NB4 (cell line): ENCODE measurements around the gene SLC39A2.
A peak's percentile ranks its signal among the peaks of the same experiment; 100 is the strongest.
"Not testable (repeated sequence)": the region's sequence is repeated elsewhere in the genome, so short reads cannot be mapped to it uniquely, and the experiment has no call there.

Experiments
- DNase-seq: peaks from one replicate; pipeline ENCODE4 v3.0.0; 2010; ENCODE audit warnings: low read depth
- H3K4me3 ChIP-seq: one replicate; pipeline ENCODE4 v1.5.1; 2011; ENCODE audit warnings: mild to moderate bottlenecking, low read depth, low read length, moderate library complexity
- CTCF ChIP-seq: IDR thresholded peaks from one replicate; pipeline ENCODE4 v1.5.1; 2012; ENCODE audit warnings: low read depth, low read length
- MYC ChIP-seq: IDR thresholded peaks from 2 replicates; pipeline ENCODE4 v1.6.1; 2011; ENCODE audit warnings: low read depth, low read length
- POLR2A ChIP-seq: IDR thresholded peaks from 2 replicates; pipeline ENCODE4 v1.6.1; 2011; ENCODE audit warnings: mild to moderate bottlenecking; ENCODE audit not compliant: insufficient read length; ENCODE audit errors: extremely low read depth
- TF ChIP-seq, protein P1 (sequence below): IDR thresholded peaks from 2 replicates; pipeline ENCODE4 v1.6.1; 2011; ENCODE audit warnings: low read depth, low read length

The SLC39A2 gene, protein sequence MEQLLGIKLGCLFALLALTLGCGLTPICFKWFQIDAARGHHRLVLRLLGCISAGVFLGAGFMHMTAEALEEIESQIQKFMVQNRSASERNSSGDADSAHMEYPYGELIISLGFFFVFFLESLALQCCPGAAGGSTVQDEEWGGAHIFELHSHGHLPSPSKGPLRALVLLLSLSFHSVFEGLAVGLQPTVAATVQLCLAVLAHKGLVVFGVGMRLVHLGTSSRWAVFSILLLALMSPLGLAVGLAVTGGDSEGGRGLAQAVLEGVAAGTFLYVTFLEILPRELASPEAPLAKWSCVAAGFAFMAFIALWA

GRCh38 chr14:20998674-20999366 is at the start of gene SLC39A2:
SLC39A2 (plus strand) TSS chr14:20999293; CDS start chr14:20999447, 154 bp downstream.
- TF ChIP-seq POLR2A (no peak), CTCF (no peak), MYC (no peak)
- TF ChIP-seq, protein P1, sequence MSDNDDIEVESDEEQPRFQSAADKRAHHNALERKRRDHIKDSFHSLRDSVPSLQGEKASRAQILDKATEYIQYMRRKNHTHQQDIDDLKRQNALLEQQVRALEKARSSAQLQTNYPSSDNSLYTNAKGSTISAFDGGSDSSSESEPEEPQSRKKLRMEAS = no peak
- no peak for DNase-seq
- H3K4me3 ChIP-seq = no peak within 1 kb of the TSS

GRCh38 chr14:20954736-20955537 is 44.2 kb upstream of the SLC39A2 start, which contains the start of gene RNASE2:
RNASE2 (plus strand) TSS chr14:20955487; CDS start chr14:20955772, 285 bp downstream.
- peak; percentile 94 for DNase-seq
- peak; percentile 29 for TF ChIP-seq POLR2A
- H3K4me3 ChIP-seq = peak within 1 kb of the TSS; percentile 84

- DNase-seq = peak; percentile 92
- peak overlapping the region; percentile 84 for H3K4me3 ChIP-seq
These were observed 43.6 kb upstream of the SLC39A2 start for GRCh38 chr14:20955538-20955873.

DNA sequence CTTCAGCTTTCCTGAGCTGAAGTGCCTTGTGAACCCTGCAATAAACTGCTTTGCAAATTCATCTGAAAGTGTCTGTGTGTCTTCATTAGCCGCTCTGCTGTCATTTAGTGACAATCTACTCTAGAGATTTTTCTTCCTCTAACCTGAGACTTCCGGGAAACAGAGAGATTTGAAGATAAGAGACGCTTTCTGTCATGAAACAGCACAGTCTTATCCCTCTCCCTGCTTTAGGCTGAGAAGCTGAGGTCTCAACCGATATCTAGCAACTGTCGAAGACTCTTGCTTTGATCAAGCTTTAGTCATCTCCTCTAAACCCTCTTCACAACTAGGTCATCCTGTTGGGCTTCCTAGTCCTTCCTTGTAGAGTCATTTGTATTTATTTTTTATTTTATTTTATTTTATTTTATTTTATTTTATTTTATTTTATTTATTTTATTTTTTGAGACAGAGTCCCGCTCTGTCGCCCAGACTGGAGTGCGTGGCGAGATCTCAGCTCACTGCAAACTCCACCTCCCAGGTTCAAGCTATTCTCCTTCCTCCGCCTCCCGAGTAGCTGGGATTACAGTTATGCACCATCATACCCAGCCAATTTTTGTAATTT is 42.6 kb upstream of the SLC39A2 start:
- H3K4me3 ChIP-seq = peak overlapping the region; percentile 84
- peak; percentile 55 for DNase-seq
- no peak for TF ChIP-seq POLR2A
- TF ChIP-seq, protein P1 = no peak
- TF ChIP-seq MYC = no peak
- TF ChIP-seq CTCF = no peak

GRCh38 chr14:20958946-20959345 is 40.1 kb upstream of the SLC39A2 start:
- DNase-seq = peak; percentile 77
- not testable (repeated sequence) for H3K4me3 ChIP-seq

DNA sequence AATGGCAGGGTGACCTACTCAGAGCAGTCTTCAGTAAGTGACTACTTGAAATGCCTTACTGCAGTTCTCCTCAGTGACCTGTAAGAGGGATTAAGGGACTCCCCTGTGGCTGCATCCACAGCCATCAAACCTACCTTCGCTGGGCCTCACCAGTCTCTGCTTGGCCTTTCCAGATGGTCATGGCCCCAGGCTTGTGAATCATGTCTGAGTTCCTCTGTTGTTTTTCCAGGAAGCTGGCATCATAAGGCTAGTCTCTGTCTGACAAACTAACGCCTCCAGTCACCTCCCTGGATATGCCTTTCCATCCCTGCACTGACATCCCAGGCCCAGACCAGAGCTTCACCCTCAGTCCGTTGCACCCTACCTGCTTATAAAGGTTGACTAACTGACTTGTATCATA is 29.8 kb upstream of the SLC39A2 start:
- no peak for DNase-seq
- TF ChIP-seq, protein P1 = no peak
- TF ChIP-seq POLR2A = no peak
- TF ChIP-seq MYC = no peak
- no peak for TF ChIP-seq CTCF
- H3K4me3 ChIP-seq = no peak overlapping the region

- H3K4me3 ChIP-seq = peak overlapping the region; percentile 74
- no peak for DNase-seq
- TF ChIP-seq MYC = no peak
These were observed 28.5 kb upstream of the SLC39A2 start for GRCh38 chr14:20970647-20970982.
